Measurements from ENCODE around the gene ABCC1.
"Not testable (repeated sequence)": the region's sequence is repeated elsewhere in the genome, so short reads cannot be mapped to it uniquely, and the experiment has no call there.

The ABCC1 gene

DNA sequence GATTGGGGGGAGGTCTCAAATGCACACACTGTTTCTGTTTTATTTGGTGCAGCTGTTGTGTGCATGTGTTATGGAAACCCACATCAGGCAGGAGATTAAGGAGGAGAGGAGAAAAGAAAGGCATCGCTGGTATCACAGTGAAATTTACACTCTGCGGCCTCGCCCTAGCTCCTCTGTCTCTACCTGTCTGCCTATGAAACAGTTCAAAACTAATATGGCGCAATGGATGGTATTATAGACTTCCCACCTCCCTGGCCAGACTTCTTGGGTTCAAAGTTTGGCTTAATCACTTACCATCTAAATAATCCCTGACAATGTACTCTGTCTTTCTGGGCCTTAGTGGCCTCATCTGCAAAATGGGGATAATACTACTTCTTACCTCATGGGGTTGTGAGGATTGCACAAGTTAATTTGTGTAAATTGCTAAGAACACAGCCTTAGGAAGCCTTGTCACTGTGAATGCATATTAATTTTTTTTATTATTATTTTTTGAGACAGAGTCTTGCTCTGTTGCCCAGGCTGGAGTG lies 1.4 kb upstream of the ABCC1 start:
- DNase-seq, result no peak

DNA sequence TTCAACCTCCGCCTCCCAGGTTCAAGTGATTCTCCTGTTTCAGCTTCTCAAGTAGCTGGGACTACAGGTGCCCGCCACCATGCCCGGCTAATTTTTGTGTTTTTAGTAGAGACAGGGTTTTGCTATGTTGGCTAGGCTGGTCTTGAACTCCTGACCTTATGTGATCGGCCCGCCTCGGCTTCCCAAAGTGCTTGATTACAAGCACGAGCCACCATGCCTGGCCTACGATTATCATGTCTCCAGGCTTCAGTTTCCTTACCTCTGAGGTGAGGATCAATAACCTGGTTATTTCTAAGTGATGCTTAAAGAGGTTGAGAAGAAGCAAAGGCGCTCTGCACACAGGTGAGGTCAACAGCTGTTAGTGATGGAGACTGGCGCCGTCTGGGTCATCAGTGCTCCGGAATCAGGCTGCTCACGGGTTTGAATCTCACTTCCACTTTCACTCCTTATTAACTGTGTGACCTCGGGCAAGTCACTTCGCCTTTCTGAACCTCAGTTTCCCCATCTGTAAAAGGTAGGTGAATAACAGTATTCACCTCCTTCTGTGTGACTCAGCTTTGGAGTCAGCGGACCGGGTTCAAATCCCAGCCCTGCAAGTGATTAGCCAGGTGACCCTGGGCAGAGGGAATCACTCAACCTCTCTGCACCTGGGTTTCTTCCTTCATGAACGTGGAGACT lies 745 bp upstream of the ABCC1 start:
- DNase-seq, result no peak

DNA sequence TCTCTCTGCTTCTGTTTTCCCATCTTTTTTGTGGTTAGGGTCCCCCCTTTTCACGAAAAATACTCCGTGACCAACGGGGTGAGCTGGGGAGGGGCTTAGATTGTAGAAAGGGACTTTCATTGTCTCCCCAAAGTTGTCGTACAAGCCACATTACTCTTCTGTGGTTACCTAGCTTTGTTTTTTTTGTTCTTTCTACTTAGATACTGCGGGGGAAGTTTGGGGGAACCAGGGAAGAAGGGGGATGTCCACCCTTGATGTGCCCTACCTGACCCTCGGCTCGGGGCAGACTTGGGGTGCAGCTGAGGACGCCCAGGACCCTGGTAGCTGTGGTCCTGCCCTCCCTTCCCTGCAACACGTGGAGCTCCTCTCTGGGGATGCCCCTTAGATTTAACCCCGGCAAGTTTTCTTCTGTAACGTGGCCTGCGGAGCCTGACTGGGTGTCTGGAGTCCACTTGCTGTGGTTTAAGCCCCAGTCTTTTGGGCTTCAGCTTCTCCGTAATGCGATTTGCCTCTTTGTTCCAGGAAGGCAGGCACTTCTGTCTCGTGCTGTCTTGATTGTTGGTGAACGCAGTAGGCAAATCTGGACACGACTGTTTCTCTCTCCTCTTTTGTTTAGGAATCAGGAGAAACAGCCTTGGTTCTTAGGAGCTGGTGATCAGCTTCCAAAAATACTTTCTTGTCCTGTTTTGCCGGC lies 892 bp downstream of the ABCC1 start:
- DNase-seq, result no peak

DNA sequence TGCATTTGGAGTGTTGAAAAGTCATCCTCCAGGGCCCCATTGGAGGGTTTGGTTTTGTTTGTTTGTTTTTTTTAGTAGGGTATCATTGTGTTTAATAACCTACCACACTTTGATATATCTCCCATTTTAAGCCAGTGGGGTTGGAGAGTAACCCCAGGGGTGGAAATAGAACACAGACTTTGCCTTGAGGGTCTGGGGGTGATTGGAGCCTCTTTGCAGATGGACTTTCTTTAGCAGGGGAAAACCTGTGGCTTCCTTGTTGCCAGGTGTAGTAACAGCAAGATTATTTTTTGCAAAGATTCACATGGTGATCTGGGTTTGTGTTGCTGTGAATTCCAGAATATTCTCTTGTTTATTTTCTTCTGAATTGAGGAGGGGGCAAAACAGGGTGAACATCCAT lies 1.5 kb downstream of the ABCC1 start:
- DNase-seq, result no peak

DNA sequence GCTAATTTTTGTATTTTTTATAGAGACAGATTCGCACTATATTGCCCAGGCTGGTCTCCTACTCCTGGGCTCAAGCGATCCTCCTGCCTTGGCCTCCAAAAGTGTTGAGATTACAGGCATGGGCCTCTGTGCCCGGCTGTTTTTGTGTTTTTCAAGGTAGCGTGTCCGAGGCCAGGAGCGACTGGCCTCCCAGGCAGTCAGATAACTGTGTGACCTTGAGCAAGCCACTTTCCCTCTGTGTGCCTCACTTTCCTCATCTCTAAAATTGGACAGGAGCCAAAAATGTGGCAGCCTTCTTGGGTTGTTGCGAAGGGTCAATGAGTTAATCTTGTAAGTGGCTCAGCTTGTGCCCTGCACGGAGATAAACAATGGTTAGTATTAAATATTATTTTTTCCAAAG lies 2.4 kb downstream of the ABCC1 start:
- no peak for DNase-seq

DNA sequence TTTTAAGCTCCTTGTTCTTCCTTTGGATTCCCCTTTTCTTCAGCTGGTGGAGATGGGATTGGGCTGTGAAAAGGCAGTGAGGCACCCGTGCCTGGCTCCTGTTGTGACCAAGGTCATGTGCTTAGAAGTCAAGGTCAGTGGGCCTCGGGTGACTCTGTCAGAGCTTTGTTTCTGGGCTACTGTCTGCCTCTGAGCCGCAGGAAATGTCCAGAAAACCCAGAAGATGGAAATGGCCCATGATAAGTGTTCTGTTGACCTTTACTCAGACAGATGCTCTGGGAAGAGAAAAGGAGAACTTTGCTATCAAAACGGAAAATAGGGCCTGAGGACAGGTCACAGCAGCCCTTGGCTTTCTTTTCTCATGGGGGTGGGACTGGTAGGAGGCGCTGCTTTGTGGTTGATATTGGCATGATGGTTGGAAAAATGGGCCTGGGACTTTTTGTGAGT lies 2.9 kb downstream of the ABCC1 start:
- DNase-seq, result no peak

DNA sequence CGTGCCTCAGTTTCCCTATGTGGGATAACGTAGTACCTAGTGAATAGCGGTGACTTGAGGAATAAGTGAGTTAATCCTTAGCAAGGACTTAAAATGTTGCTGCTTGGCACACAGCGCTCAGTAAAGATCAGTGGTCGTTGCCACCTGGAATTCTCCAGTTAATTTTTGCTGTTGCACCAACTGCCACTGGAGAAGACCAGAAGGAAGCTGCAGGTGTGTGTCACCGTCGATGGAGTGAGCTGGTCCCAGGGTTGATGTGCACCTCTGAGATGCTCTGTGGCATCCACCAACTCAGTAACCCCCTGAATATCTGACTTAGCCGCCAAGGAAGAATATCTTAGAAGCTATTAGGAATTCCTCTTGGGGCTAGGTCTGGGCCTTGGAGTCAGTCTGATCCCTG lies 4.1 kb downstream of the ABCC1 start:
- DNase-seq, result no peak

DNA sequence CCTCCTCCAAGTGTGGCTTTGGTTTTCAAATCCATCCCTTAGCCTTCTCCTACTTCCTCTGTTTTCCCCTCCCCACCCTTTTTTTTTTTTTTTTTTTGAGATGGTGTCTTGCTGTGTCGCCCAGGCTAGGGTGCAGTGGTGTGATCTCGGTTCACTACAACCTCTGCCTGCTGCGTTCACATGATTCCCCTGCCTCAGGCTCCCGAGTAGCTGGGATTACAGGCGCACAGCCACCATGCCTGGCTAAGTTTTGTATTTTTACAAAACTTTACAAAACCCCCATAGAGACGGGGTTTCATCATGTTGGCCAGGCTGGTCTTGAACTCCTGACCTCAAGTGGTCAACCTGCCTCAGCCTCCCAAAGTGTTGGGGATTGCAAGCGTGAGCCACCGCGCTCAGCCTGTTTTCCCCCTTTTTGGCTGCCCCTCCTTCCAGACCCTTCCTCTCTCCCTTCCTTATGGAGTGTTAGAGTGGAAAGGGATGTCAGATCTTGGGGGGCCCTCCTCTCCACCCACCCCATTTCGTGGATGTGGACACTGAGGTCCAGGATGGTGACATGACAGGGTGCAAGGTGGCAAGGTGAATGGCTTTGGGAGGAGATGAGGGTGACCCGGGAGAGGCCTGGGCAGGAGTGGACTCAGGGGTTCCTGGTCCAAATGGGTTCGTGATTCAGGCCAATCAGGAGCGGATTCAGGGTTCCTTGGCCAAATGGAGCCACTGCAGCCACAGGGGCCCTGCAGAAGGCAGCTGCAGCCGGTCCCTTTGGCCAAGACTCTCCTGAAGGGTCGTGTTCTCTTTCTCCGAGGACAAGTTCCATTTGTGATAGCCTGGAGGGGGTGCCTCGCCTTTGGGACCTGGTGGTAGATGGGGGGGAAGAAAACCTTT lies 4.8 kb downstream of the ABCC1 start:
- DNase-seq, result no peak

DNA sequence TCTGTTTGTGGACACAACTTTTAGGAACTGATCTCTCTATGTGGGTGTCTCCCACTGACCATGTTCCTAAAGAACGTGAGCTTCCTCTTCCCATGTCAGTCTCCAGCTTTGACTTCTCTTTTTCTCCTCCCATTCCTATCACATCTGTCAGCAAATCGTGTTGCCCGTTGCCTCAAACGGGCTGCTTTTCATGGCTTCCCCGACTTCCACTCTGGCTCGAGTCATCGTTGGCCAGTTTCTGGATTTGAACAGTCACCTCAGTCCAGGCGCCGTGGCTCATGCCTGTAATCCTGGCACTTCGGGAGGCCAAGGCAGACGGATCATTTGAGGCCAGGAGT lies 5.4 kb downstream of the ABCC1 start:
- no peak for DNase-seq

DNA sequence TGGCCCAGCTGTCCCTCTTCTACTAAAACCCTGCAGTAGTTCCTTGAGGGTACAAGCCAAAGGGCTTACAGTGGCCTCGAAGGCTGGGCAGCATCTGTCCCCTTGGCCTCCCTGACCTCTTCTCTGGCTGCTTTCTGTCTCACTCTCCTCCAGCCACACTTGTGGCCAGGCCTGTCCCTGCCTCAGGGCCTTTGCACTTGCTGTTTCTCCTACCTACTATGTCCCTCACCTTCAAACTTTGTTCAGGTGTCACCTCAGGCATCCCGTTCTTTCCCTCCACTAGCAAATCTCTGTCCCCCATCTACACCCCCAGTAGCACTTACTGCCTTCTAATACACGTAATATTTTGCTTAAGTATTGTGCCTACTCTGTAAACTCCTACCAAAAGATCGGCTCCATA lies 6.0 kb downstream of the ABCC1 start:
- no peak for DNase-seq

DNA sequence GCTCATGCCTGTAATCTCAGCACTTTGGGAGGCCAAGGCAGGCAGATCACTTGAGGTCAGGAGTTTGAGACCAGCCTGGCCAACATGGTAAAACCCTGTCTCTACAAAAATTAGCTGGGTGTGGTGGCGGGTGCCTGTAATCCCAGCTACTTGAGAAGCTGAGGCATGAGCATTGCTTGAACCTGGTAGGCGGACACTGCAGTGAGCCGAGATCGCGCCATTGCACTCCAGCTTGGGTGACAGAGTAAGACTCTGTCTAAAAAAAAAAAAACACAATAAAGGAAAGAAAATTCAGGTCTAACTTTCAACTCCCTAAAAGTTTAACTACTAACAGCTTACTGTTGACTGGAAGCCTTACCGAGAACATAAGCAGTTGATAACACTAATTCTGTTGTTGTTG lies 6.7 kb downstream of the ABCC1 start:
- not testable (repeated sequence) for DNase-seq

DNA sequence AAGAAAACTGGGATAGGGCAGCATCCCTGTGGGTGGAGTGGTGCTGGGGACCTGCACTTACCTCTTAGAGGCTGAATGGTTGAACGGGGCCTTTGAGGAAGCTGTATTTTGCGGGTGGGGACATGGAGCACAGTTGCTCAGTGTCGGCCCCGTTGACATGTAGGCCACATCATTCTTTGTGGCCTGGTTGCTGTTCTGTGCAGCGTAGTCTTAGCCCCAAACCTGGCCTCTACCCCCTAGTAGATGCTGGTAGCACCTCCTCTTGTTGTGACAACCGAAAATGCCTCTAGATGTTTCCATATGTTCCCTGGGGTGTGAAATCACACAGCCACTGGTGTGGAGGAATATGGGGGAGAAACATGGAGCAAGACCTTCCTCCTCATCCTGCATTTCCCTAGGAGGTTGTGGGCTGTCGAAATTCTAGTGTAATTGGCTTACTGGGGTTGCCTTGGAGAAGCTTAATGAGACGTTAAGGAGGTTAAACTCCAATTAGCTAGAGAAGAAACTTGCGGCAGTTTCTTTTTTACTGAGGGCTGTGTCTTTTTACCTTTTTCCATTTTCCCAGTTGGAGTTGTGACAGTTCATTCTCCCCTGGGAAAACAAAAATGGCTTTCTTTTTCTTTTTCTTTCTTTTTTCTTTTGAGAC lies 9.4 kb downstream of the ABCC1 start:
- DNase-seq, result no peak

DNA sequence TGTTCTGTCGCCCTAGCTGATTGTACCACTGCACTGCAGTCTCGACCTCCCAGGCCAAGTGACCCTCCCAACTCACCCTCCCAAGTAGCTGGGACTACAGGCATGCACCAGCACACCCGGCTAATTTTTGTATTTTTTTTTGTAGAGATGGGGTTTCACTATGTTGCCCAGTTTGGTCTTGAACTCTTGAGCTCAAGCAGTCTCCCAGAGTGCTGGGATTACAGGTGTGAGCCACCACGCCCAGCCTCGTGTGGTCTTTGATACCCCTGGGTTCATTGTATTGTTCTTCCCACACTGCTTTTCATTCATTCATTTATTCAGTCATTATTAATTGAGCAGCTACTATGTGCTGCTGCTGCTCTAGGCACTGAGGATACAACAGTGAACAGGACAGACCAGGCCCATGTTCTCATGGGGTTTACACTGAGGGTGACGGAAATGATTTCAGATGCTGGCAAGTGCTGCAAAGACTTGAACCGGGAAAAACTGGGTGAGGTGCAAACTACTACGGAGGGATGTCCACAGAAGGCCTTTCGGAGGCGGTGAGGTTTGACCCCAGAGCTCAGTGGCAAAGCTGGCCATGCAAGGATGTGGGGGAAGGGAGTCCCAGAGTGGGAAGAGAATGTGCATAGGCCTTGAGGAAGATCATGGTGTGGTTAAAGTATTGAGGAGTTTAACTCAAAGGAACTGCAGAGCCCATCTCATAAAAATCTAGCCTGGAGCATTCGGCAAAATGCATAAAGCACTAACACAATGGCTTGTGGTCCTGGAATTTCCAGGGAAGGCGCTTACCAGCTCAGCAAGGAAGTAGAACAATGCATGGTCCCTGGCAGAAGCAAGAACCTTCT lies 10.9 kb downstream of the ABCC1 start:
- DNase-seq, result no peak

DNA sequence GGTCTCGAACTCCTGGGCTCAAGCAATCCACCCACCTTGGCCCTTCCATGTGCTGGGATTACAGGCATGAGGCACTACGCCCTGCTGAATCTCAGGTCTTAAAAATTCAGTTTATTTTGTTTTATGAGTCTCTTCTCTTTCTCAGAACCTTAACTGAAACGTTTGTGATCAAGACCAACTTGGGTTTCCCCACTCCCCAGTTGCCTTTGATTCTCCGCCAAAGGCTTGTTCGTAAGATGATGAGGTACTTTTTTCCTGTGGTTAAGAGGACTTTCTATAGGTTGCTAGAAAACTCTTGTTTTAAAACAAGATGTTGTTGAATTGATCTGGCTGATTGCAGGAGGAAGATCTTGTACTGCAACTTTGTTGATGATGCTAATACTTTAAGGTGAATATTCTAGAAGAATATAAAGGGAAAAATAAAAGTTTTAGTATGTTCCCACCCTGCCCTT lies 11.7 kb downstream of the ABCC1 start:
- no peak for DNase-seq

DNA sequence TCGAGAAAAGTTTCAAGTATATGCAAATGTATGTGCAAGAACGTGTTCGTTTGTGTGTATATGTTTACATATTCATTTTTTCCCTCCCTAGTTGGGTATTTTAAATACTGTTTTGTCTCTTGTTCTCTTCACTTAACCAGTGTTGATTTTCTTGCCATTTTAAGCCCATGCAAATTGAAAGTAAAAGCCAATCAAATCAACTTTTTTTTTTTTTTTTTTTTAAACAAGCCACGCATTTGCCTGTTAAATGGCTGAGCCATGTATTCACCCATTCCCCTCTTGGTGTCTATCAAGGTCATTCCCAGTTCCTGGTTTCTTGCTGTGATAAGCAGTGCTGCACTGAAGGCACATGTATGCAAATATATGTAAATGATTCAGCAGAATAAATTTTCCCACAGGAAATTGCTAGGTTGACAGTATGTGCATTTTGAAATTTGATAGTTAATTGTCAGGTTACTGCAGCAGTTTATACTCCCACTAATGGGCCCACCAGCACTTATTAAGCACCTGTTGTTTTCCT lies 12.2 kb downstream of the ABCC1 start:
- no peak for DNase-seq

DNA sequence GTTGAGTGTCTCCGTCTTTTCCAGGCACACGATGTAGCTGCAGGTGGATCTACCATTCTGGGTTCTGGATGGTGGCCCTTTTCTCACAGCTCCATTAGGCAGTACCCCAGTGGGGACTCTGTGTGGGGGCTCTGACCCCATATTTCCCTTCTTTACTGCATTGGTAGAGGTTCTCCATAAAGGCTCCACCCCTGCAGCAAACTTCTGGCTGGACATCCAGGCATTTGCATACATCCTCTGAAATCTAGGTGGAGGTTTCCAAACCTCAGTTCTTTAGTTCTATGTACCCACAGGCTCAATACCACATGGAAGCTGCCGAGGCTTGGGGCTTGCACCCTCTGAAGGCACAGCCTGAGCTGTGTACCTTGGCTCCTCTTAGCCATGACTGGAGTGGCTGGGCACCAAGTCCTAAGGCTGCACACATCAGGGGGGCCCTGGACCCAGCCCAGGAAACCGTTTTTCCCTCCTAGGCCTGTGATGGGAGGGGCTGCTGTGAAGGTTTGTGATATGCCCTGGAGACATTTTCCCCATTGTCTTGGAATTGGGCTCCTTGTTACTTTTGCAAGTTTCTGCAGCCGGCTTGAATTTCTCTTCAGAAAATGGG lies 14.0 kb downstream of the ABCC1 start:
- no peak for DNase-seq

DNA sequence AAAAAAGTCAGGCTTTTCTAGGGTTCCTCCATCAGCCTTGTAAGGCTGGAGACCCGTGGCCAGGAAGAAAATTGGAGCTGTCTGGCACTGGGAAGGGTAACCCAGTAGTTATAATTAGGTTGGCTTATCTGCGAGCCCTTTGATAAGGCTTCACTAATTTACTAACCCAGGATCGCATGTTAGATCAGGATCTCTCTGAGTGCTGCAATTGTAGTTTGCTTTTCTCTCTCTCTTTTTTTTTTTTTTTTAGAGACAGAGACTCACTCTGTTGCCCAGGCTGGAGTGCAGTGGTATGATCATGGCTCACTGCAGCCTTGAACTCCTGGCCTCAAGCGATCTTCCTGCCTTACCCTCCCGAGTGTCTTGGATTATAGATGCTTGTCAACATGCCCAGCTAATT lies 17.0 kb downstream of the ABCC1 start:
- DNase-seq, result no peak

DNA sequence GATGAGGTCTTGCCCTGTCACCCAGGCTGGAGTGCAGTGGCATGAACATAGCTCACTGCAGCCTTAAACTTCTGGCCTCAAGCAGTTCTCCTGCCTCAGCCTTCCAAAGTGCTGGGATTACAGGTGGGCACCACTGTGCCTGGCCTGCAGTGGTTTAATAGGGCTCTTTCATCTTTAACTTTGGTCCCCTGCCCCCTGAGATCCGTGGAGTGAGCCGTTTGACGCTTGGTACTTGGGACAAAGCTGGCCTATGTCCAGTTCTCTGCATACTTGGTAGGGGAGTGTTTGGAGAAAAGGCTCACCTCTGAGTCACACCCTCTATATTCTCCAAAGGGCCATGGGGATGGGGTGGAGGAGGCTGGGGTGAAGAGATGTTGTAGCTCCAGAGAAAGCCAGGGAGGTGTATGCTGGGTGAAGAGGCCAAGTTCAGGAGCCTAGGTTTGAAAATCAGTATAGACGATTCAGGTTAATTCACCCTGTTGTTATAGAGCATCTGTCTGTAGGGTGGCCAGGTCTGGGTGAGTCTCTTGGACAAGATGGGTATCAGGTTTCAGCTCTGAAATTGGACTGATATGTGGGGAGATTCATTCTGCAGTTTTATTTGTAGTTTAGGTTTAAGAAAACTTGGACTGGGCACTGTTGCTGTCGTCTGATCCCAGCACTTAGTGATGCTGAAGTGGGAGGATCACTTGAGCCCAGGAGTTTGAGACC lies 17.6 kb downstream of the ABCC1 start:
- DNase-seq, result no peak

DNA sequence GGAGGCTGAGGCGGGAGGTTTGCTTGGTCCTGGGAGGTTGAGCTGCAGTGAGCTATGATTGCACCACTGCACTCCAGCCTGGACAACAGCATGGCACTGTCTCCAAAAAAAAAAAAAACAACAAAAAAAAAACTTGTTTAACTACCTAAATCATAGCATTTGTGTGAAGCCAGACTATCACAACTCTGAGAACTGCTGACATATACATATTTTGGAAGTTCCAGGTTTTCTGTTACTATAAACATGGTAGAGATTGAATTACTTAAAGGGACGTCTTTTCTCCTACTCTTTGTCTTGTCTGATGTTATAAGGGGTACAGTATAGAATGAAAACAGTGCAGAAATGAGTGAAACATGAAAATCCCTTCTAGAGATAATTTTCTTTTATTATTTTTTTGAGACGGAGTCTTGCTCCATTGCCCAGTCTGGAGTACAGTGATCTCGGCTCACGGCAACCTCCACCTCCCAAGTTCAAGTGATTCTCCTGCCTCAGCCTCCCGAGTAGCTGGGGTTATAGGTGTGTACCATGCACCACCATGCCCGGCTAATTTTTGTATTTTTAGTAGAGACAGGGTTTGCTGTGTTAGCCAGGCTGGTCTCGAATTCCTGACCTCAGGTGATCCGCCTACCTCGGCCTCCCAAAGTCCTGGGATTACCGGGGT lies 18.4 kb downstream of the ABCC1 start:
- no peak for DNase-seq

DNA sequence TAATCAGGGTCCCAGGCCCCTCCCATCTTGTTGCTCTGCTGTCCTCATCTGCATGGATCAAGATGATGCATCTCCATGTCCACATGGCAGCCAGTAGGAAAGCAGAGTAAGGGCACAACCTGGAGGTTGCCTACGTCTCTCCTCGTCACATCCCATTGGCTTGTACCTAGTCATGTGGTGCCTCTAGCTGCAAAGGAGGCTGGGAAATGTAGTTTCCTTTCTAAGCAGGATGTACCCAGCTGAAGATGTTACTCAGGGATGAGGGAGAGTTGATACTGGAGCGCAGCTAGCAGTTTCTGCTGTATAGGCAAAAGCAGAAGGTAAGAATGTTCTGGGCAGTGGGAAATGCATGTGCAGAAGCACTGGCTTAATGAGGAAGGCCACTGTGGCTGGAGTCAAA lies 20.8 kb downstream of the ABCC1 start:
- no peak for DNase-seq
